AG09309 (cell line): Measurements from ENCODE around the gene SP7.

Experiments
- DNase-seq: peaks from one replicate; pipeline ENCODE4 v3.0.0-alpha.2; 2010; ENCODE audit warnings: low read depth
- H3K4me3 ChIP-seq: 2 replicates; pipeline ENCODE4 v1.5.1; 2011; ENCODE audit warnings: mild to moderate bottlenecking, low read depth, low read length, moderate library complexity; ENCODE audit not compliant: control insufficient read depth
- TF ChIP-seq, protein P1 (sequence below): IDR thresholded peaks from 2 replicates; pipeline ENCODE4 v1.5.1; 2011; ENCODE audit warnings: mild to moderate bottlenecking, low read depth, low read length, inconsistent platforms; ENCODE audit not compliant: insufficient read depth, control insufficient read depth; ENCODE audit errors: missing control alignments

The SP7 gene

DNA sequence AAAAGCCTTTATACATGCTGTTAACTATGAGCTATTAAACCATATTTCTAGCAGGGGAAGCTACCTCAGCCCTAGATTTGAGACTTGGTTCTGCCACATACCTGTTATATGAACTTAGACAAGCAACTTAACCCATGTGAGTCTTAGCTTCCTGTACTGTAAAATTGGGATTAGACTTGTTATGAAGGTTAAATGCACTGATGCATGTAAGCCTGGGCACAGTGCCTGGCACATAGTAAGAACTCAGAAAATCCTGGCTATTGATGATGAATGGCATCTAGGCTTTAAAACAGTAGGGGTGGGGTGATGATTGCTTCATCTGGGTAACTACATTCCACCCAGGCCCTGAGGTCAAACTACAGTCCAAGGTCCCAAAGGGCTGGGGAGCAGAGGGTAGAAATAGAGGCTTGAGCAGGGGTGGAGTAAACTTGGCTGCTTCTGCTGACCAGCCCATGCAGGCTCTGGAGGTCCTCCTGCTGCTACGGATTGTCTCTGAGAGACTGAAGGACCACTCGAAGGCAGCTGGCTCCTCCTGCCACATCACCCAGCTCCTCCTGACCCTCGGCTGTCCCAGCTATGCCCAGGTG, 56.8 kb downstream of the SP7 start:
- DNase-seq, result no peak
- TF ChIP-seq, protein P1, sequence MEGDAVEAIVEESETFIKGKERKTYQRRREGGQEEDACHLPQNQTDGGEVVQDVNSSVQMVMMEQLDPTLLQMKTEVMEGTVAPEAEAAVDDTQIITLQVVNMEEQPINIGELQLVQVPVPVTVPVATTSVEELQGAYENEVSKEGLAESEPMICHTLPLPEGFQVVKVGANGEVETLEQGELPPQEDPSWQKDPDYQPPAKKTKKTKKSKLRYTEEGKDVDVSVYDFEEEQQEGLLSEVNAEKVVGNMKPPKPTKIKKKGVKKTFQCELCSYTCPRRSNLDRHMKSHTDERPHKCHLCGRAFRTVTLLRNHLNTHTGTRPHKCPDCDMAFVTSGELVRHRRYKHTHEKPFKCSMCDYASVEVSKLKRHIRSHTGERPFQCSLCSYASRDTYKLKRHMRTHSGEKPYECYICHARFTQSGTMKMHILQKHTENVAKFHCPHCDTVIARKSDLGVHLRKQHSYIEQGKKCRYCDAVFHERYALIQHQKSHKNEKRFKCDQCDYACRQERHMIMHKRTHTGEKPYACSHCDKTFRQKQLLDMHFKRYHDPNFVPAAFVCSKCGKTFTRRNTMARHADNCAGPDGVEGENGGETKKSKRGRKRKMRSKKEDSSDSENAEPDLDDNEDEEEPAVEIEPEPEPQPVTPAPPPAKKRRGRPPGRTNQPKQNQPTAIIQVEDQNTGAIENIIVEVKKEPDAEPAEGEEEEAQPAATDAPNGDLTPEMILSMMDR, result no peak

DNA sequence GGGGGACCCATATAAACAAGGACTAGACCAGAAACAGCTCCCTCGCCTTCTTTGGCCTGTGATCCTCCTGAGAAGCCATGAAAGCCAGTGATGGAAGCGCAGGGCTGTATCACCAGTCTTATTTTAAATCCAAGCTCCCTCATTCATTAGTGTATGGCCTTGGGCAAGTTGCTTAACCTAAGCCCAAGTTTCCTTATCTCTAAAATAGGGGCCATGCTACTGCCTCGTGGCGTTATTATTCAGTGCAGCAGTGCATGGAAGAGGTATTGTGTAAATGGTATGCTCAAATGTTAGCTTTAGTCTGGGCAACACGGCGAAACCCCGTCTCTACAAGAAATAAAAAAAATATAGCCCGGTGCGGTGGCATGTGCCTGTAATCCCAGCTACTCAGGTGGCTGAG, 58.2 kb downstream of the SP7 start:
- H3K4me3 ChIP-seq, result no peak overlapping the region
- DNase-seq, result no peak
- TF ChIP-seq, protein P1, result no peak

More for the DNA sequence above, 56.8 kb downstream of the SP7 start:
- no peak overlapping the region for H3K4me3 ChIP-seq
